IMR-90 (cell line): ENCODE measurements around the gene OST4. TPM values are rescaled to one million over a fixed set of nuclear protein-coding genes. Genes with fewer than 3 reads are reported as not detected.

Experiments
- CEBPB ChIP-seq: IDR thresholded peaks from 2 replicates; pipeline ENCODE4 v1.6.1; 2012; ENCODE audit warnings: low read depth, low read length, improper control_type of control experiment
- MAFK ChIP-seq: IDR thresholded peaks from 2 replicates; pipeline ENCODE4 v1.6.1; 2012; ENCODE audit warnings: low read depth, low read length, improper control_type of control experiment
- POLR2A ChIP-seq: IDR thresholded peaks from 2 replicates; pipeline ENCODE4 v1.6.1; 2012; ENCODE audit warnings: mild to moderate bottlenecking, low read depth, low read length
- RAD21 ChIP-seq: IDR thresholded peaks from 2 replicates; pipeline ENCODE4 v1.6.1; 2012; ENCODE audit warnings: low read length, improper control_type of control experiment
- SMC3 ChIP-seq: fragments of 150-350 bp; IDR thresholded peaks from 2 replicates; pipeline ENCODE4 v1.6.1; 2016; ENCODE audit warnings: low read depth, mild to moderate bottlenecking, antibody characterized with exemption, low read length, moderate library complexity
- polyA plus RNA-seq, 3 experiments: library from polyadenylated mRNA; depleted of rRNA; stranded (reverse); fragments of >200 nt; gene quantifications; 2 replicates each; pipeline ENCODE4 v1.2.3, GENCODE V29; 2012; ENCODE audit warnings: low replicate concordance in 1 of 3
- total RNA-seq: library from RNA; depleted of rRNA; stranded (reverse); fragments of >200 nt; gene quantifications from 2 replicates; pipeline ENCODE4 v1.2.3, GENCODE V29; 2012
- TF ChIP-seq, protein P1 (sequence below): fragments of 150-350 bp; IDR thresholded peaks from 2 replicates; pipeline ENCODE4 v1.6.1; 2016; ENCODE audit warnings: low read depth, mild to moderate bottlenecking, low read length, moderate library complexity, borderline replicate concordance

Gene OST4
- total and polyA plus RNA-seq, 2 of the 4 experiments (the other 2 are of a cell fraction): 386 to 806 TPM

DNA sequence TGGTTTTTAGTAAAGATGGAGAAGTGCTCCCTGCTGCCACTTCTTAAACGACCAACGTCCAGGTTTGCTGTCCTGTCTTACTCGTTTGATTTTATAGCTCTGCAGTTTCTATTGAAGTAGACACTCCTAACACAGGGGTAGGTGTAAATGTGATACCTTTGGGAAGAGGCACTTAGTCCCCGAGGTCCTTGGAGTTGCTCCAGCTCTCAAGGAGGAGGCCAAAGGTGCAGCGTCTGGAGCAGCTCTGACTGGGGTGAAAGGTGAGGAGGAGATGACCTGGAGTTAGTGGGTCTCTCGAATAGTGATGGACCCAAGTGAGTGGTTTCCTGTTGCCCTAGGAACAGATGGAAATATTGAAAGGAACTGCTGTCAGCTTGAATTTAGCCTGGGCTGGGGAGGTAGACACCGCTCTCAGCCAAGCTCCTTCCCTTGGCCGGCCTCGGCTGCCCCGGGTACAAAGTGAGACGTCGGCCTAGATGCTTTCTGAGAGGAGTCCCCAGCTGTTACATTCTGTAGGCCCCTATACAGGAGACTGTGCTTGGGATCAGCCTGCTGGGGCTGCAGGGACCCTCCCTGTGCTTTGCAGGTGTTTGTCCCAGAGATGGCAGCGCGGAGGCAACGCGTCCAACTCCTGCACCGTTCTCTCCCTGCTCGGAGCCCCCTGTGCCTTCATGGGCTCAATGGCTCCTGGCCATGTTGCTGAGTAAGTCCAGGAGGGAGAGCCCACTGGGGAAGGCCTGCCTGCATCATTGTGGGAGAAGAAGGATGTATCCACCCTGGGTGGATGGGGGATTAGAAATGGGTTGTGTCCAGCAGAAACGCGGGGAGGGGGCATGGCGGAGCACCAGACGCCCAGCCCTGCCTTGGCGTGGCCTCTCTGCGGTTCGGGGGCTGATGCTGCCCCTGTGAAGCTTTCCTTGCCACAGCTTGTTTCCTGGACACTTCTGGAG, 20.6 kb upstream of the OST4 start (continued):
- TF ChIP-seq, protein P1, sequence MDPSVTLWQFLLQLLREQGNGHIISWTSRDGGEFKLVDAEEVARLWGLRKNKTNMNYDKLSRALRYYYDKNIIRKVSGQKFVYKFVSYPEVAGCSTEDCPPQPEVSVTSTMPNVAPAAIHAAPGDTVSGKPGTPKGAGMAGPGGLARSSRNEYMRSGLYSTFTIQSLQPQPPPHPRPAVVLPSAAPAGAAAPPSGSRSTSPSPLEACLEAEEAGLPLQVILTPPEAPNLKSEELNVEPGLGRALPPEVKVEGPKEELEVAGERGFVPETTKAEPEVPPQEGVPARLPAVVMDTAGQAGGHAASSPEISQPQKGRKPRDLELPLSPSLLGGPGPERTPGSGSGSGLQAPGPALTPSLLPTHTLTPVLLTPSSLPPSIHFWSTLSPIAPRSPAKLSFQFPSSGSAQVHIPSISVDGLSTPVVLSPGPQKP: no peak
- no peak for TF ChIP-seq POLR2A
- TF ChIP-seq RAD21: no peak
- no peak for TF ChIP-seq MAFK
- TF ChIP-seq CEBPB: no peak
- no peak for TF ChIP-seq SMC3
